SK-N-SH (cell line): ENCODE measurements around the gene APOOL. TPM values are rescaled to one million over a fixed set of nuclear protein-coding genes. Genes with fewer than 3 reads are reported as not detected.
A peak's percentile ranks its signal among the peaks of the same experiment; 100 is the strongest.

Source experiments
- CTCF ChIA-PET: fragments of 300-600, 350-600 bp; formaldehyde crosslinking; extraction: SDS; loops from one replicate; lab custom pipeline; 2021; lab: Yijun Ruan, JAX
- POLR2A ChIA-PET: fragments of 350-600 bp; sonication (Branson Sonifier 250); formaldehyde crosslinking; extraction: SDS; loops from one replicate; lab custom pipeline; 2020; ENCODE audit warnings: antibody characterized with exemption, inconsistent platforms; lab: Yijun Ruan, JAX
- DNase-seq: peaks from one replicate; pipeline ENCODE4 v3.0.0; 2012
- H2AFZ ChIP-seq: fragments of 200-600 bp; sonication (generic); 2 replicates; pipeline ENCODE4 v1.8.1; 2016; ENCODE audit warnings: antibody characterized with exemption, mild to moderate bottlenecking, low read depth
- H3F3A ChIP-seq: fragments of 200-600 bp; sonication (generic); replicated peaks from 2 replicates; pipeline ENCODE3; 2016; ENCODE audit warnings: antibody characterized with exemption, mild to moderate bottlenecking; ENCODE audit not compliant: insufficient read depth
- H3K27ac ChIP-seq, 2 experiments: fragments of 200-500 bp in 1 of 2; fragments of 200-600 bp in 1 of 2; sonication (Bioruptor generic) in 1 of 2; sonication (generic), shearing (Covaris generic) in 1 of 2; 2 replicates each; pipeline versions ENCODE4 v1.5.1 to v1.6.1; 2014 to 2016; ENCODE audit warnings: low read depth in 2 of 2, inconsistent platforms in 1 of 2, low read length in 1 of 2, mild to moderate bottlenecking in 1 of 2, mixed read lengths in 1 of 2
- H3K27me3 ChIP-seq: fragments of 200-600 bp; sonication (generic), shearing (Covaris generic); 2 replicates; pipeline ENCODE4 v1.6.1; 2016; ENCODE audit warnings: mixed run types; ENCODE audit not compliant: insufficient read depth
- H3K36me3 ChIP-seq, 2 experiments: fragments of 200-500 bp in 1 of 2; fragments of 200-600 bp in 1 of 2; sonication (Bioruptor generic) in 1 of 2; sonication (generic) in 1 of 2; replicated peaks in 1 of 2; 2 replicates each; pipeline versions ENCODE3 to v1.5.1; 2014 to 2016; ENCODE audit warnings: low read length in 1 of 2, mild to moderate bottlenecking in 1 of 2; ENCODE audit not compliant: insufficient read depth in 2 of 2, control insufficient read depth in 1 of 2
- H3K4me1 ChIP-seq, 2 experiments: fragments of 200-500 bp in 1 of 2; fragments of 200-600 bp in 1 of 2; sonication (Bioruptor generic) in 1 of 2; sonication (generic), shearing (Covaris generic) in 1 of 2; 2 replicates each; pipeline versions ENCODE4 v1.5.1 to v1.6.1; 2014 to 2016; ENCODE audit warnings: low read depth in 1 of 2, low read length in 1 of 2, mixed run types in 1 of 2; ENCODE audit not compliant: insufficient read depth in 2 of 2, control insufficient read depth in 1 of 2
- H3K4me2 ChIP-seq: fragments of 200-600 bp; sonication (generic), shearing (Covaris generic); 2 replicates; pipeline ENCODE4 v1.6.1; 2017; ENCODE audit warnings: mixed run types
- H3K4me3 ChIP-seq, 2 experiments: fragments of 200-500 bp in 1 of 2; fragments of 200-600 bp in 1 of 2; sonication (Bioruptor generic) in 1 of 2; sonication (generic), shearing (Covaris generic) in 1 of 2; 2 replicates each; pipeline versions ENCODE4 v1.5.1 to v1.8.1; 2014 to 2016; ENCODE audit warnings: low read depth in 2 of 2, inconsistent platforms in 1 of 2, low read length in 1 of 2, mild to moderate bottlenecking in 1 of 2, mixed read lengths in 1 of 2, moderate library complexity in 1 of 2
- H3K79me2 ChIP-seq: fragments of 200-600 bp; sonication (generic); 2 replicates; pipeline ENCODE4 v1.8.1; 2017; ENCODE audit warnings: mild to moderate bottlenecking; ENCODE audit not compliant: insufficient read depth
- H3K9ac ChIP-seq: fragments of 200-600 bp; sonication (generic); 2 replicates; pipeline ENCODE4 v1.6.1; 2017; ENCODE audit warnings: mixed run types
- H3K9me2 ChIP-seq: fragments of 200-600 bp; sonication (generic); 2 replicates; pipeline ENCODE4 v1.6.1; 2017; ENCODE audit warnings: mixed run types
- H3K9me3 ChIP-seq: fragments of 200-600 bp; sonication (generic); 2 replicates; pipeline ENCODE4 v1.6.1; 2017; ENCODE audit warnings: mixed run types, mild to moderate bottlenecking, moderate library complexity
- H4K20me1 ChIP-seq: fragments of 200-600 bp; sonication (generic); 2 replicates; pipeline ENCODE4 v1.6.1; 2017; ENCODE audit warnings: mild to moderate bottlenecking, mixed run types; ENCODE audit not compliant: insufficient read depth
- CHD2 ChIP-seq: fragments of 150-350 bp; IDR thresholded peaks from 2 replicates; pipeline ENCODE4 v1.6.1; 2018; ENCODE audit warnings: low read length; ENCODE audit not compliant: partially characterized antibody
- ELF1 ChIP-seq: IDR thresholded peaks from 2 replicates; pipeline ENCODE4 v1.4.0; 2012
- EP300 ChIP-seq, 2 experiments: IDR thresholded peaks; 2 replicates each; pipeline versions ENCODE4 v1.4.0 to v1.6.1; 2012; ENCODE audit warnings: borderline replicate concordance in 1 of 2, low read depth in 1 of 2, low read length in 1 of 2
- FOSL2 ChIP-seq: IDR thresholded peaks from 2 replicates; pipeline ENCODE4 v1.4.0; 2012; ENCODE audit warnings: low read depth, mild to moderate bottlenecking, moderate library complexity, borderline replicate concordance
- IRF3 ChIP-seq: fragments of 150-350 bp; IDR thresholded peaks from 2 replicates; pipeline ENCODE4 v1.6.1; 2016; ENCODE audit warnings: mild to moderate bottlenecking, low read depth, low read length
- MAX ChIP-seq: IDR thresholded peaks from 2 replicates; pipeline ENCODE4 v1.4.0; 2012; ENCODE audit warnings: low read depth
- MEF2A ChIP-seq: IDR thresholded peaks from 2 replicates; pipeline ENCODE4 v1.4.0; 2012; ENCODE audit warnings: low read depth, borderline replicate concordance
- MXI1 ChIP-seq: IDR thresholded peaks from 2 replicates; pipeline ENCODE4 v1.6.1; 2012; ENCODE audit warnings: mild to moderate bottlenecking, low read depth, low read length, improper control_type of control experiment
- NFIC ChIP-seq: IDR thresholded peaks from 2 replicates; pipeline ENCODE4 v1.4.0; 2012; ENCODE audit warnings: borderline replicate concordance
- PBX3 ChIP-seq: IDR thresholded peaks from 2 replicates; pipeline ENCODE4; 2012
- POLR2AphosphoS5 ChIP-seq: IDR thresholded peaks from 2 replicates; pipeline ENCODE4 v1.6.1; 2012; ENCODE audit warnings: low read depth, low read length
- RCOR1 ChIP-seq: fragments of 150-350 bp; IDR thresholded peaks from 2 replicates; pipeline ENCODE4 v1.6.1; 2017; ENCODE audit warnings: antibody characterized with exemption, low read length
- REST ChIP-seq: IDR thresholded peaks from 2 replicates; pipeline ENCODE4 v1.6.1; 2012; ENCODE audit warnings: mild to moderate bottlenecking, low read depth, low read length, moderate library complexity
- RFX5 ChIP-seq: IDR thresholded peaks from 2 replicates; pipeline ENCODE4 v1.6.1; 2012; ENCODE audit warnings: mild to moderate bottlenecking, improper control_type of control experiment, low read length
- SIN3A ChIP-seq: IDR thresholded peaks from 2 replicates; pipeline ENCODE4 v1.6.1; 2012; ENCODE audit warnings: low read depth, mild to moderate bottlenecking, low read length, moderate library complexity, borderline replicate concordance
- TAF1 ChIP-seq: IDR thresholded peaks from 2 replicates; pipeline ENCODE4 v1.6.1; 2012; ENCODE audit warnings: low read depth, mild to moderate bottlenecking, low read length, moderate library complexity, borderline replicate concordance
- USF1 ChIP-seq: IDR thresholded peaks from 2 replicates; pipeline ENCODE4 v1.4.0; 2012; ENCODE audit warnings: low read depth, borderline replicate concordance
- YY1 ChIP-seq: IDR thresholded peaks from 2 replicates; pipeline ENCODE4 v1.4.0; 2012; ENCODE audit warnings: low read depth, mild to moderate bottlenecking
- ZBTB33 ChIP-seq: IDR thresholded peaks from 2 replicates; pipeline ENCODE4 v1.4.0; 2012; ENCODE audit warnings: low read depth, borderline replicate concordance
- WGBS: methylation state at CpG from one replicate; pipeline ENCODE4 v1.1.6; 2017; ENCODE audit warnings: low lambda C conversion rate; 5-methylcytosine and 5-hydroxymethylcytosine counted together
- polyA plus RNA-seq, 3 experiments: library from polyadenylated mRNA; depleted of rRNA; stranded (reverse); fragments of >200 nt; gene quantifications; 2 replicates each; pipeline ENCODE4 v1.2.3, GENCODE V29; 2012

The APOOL gene
- polyA plus RNA-seq (2012; rRNA removed): 2.4 and 3.2 TPM in 2 replicates
- 4.2 and 5.3 TPM in 2 replicates for polyA plus RNA-seq (2012; cell fraction: cytosol; rRNA removed)
- polyA plus RNA-seq (2012; cell fraction: nucleus; rRNA removed): 2.0 and 4.1 TPM in 2 replicates

- H3K36me3 ChIP-seq: no peaks in the 10 kb centered on the region
- peaks cover 8% of the 10 kb centered on the region for H3F3A ChIP-seq
- TF ChIP-seq TAF1 (peak; percentile 62; the same call in 1 of the 2 replicates), YY1 (peak; percentile 94), USF1 (no peak), PBX3 (peak; percentile 63), EP300 (IDR thresholded peaks at IDR 0.05; ENCODE audit: borderline replicate concordance in 1 of 2, low read depth in 1 of 2, low read length in 1 of 2) (0 out of 4 replicates have a peak, but pooled peaks of 1 of the 2 experiments have one; percentile 11), IRF3 (no peak), SIN3A (peak; percentile 29; the same call in 1 of the 2 replicates), REST (peak; percentile 51; the same call in 1 of the 2 replicates), POLR2AphosphoS5 (peak; percentile 82), ELF1 (peak; percentile 41; the same call in 1 of the 2 replicates), ZBTB33 (no peak; the same call in 1 of the 2 replicates), MAX (0 out of 2 replicates have a peak, but pooled peaks have one; percentile 37), CHD2 (peak; percentile 34), MEF2A (no peak), MXI1 (peak; percentile 52), FOSL2 (no peak), RCOR1 (no peak), NFIC (0 out of 2 replicates have a peak, but pooled peaks have one; percentile 6), RFX5 (peak; percentile 89)
- H3K9me3 ChIP-seq: no peaks in the 10 kb centered on the region
- peak within 1 kb of the TSS; percentile 79 for H3K9ac ChIP-seq
- CTCF ChIA-PET: interaction anchor here (0.6 kb wide), 1 partner anchor 155 kb away, joined by 3 read pairs; no protein-coding TSS in a partner anchor
- H3K9me2 ChIP-seq: no peaks in the 10 kb centered on the region
- H3K4me2 ChIP-seq: peak within 1 kb of the TSS; percentile 69
- peaks cover 0 to 3% of the 10 kb centered on the region in 2 experiments; a peak in 1 of 4 replicates for H3K4me1 ChIP-seq
- peak within 1 kb of the TSS; percentile 63 to 76 for H3K27ac ChIP-seq
- no peaks in the 10 kb centered on the region for H3K27me3 ChIP-seq
- DNase-seq: peak; percentile 76
- H4K20me1 ChIP-seq: 0 out of 2 replicates have a peak, but pooled peaks cover 3% of the 10 kb centered on the region
- H3K79me2 ChIP-seq: peaks cover 42% of the 10 kb centered on the region
- POLR2A ChIA-PET: no interaction called here
- WGBS: 2% methylated on average over 19 of the region's 24 CpGs
- peak within 1 kb of the TSS; percentile 97 for H2AFZ ChIP-seq
- peak within 1 kb of the TSS; percentile 80 to 90 for H3K4me3 ChIP-seq
Observed at GRCh38 chrX:85003655-85004244, at the start of gene APOOL. TSS of gene APOOL (plus strand) at chrX:85003877. CDS start at chrX:85003913, 36 bp downstream.
